ENCODE data around the gene TMEM9B. TPM values are rescaled to one million over a fixed set of nuclear protein-coding genes. Genes with fewer than 3 reads are reported as not detected.
A peak's percentile ranks its signal among the peaks of the same experiment; 100 is the strongest.
"Not testable (repeated sequence)": the region's sequence is repeated elsewhere in the genome, so short reads cannot be mapped to it uniquely, and the experiment has no call there.

TMEM9B gene
- 10 to 100 TPM in 1 of 2 donors, 1 to 10 TPM in 1; 8.6 to 11.8 TPM for total RNA-seq
- 24.3 TPM for polyA plus RNA-seq (2013, experiment 1 of 2)
- 21.1 TPM for polyA plus RNA-seq (2013, experiment 2 of 2)
- long read RNA-seq, experiment 1, partial matches to known transcripts = 0 of 6 reads
- long read RNA-seq, experiment 1, other reads (novel, unspliced or antisense) = 0 of 6 reads
- long read RNA-seq, experiment 2, transcript TMEM9B-205 (5 exons, 2,083 nt) = major isoform, 22 of 30 reads
- long read RNA-seq, experiment 2, transcript TMEM9B-201 (4 exons, 1,659 nt) = minor isoform, 7 of 30 reads
- long read RNA-seq, experiment 2, partial matches to known transcripts = 0 of 30 reads
- long read RNA-seq, experiment 2, other reads (novel, unspliced or antisense) = 1 of 30 reads
- long read RNA-seq, experiment 3, transcript TMEM9B-202 (5 exons, 1,433 nt) = minor isoform, 6 of 117 reads
- long read RNA-seq, experiment 3, transcript TMEM9B-205 (5 exons, 2,083 nt) = major isoform, 100 of 117 reads
- long read RNA-seq, experiment 3, transcript TMEM9B-201 (4 exons, 1,659 nt) = minor isoform, 9 of 117 reads
- long read RNA-seq, experiment 3, partial matches to known transcripts = 1 of 117 reads
- long read RNA-seq, experiment 3, other reads (novel, unspliced or antisense) = 1 of 117 reads
- long read RNA-seq, experiment 4, transcript TMEM9B-205 (5 exons, 2,083 nt) = major isoform, 27 of 39 reads
- long read RNA-seq, experiment 4, transcript TMEM9B-201 (4 exons, 1,659 nt) = minor isoform, 7 of 39 reads
- long read RNA-seq, experiment 4, partial matches to known transcripts = 1 of 39 reads
- long read RNA-seq, experiment 4, other reads (novel, unspliced or antisense) = 2 of 39 reads

GRCh38 chr11:8964324-8965320 is at the start of gene TMEM9B:
Gene TMEM9B, minus strand, starts transcription at chr11:8964442. Its CDS starts 129 bp downstream, at chr11:8964313.
- no peaks in the 10 kb centered on the region for H3K36me3 Mint-ChIP-seq (ENCODE audit: low read depth)
- H3K9me3 ChIP-seq (ENCODE audit: control insufficient read depth, low read length) = no peaks in the 10 kb centered on the region
- peak within 1 kb of the TSS; percentile 59 for H3K9ac ChIP-seq (ENCODE audit: extremely low read depth, low read length, poor library complexity, severe bottlenecking)
- WGBS, 2 experiments (ENCODE audit: insufficient coverage in 1 of 2, insufficient read length in 1 of 2) = 1% methylated on average over 24 to 67 of the region's 67 CpGs
- H3K9me3 Mint-ChIP-seq = no peaks in the 10 kb centered on the region
- peaks cover 18% of the 10 kb centered on the region for H3K4me1 Mint-ChIP-seq
- peak; percentile 96 for DNase-seq
- H3K36me3 ChIP-seq (ENCODE audit: control insufficient read depth, insufficient read depth, low read length) = no peaks in the 10 kb centered on the region
- H3K27me3 Mint-ChIP-seq (ENCODE audit: insufficient read depth) = no peaks in the 10 kb centered on the region
- H3K4me1 ChIP-seq (ENCODE audit: control insufficient read depth, insufficient read depth, low read length) = peaks cover 6% of the 10 kb centered on the region
- TF ChIP-seq CTCF (conservative IDR thresholded peaks at IDR 0.05) = no peak
- H3K27ac ChIP-seq (ENCODE audit: low read depth, low read length) = no peak within 1 kb of the TSS
- peak within 1 kb of the TSS; percentile 90 for H3K4me3 ChIP-seq (ENCODE audit: low read length)
- no peaks in the 10 kb centered on the region for H3K27me3 ChIP-seq (ENCODE audit: control insufficient read depth, insufficient read depth, low read length, poor library complexity, severe bottlenecking)
- H3K27ac Mint-ChIP-seq = peak within 1 kb of the TSS; percentile 90
- peak within 1 kb of the TSS; percentile 82 for H3K4me3 Mint-ChIP-seq

- H3K9ac ChIP-seq (ENCODE audit: extremely low read depth, low read length, poor library complexity, severe bottlenecking) = no peak overlapping the region
- Mint-ChIP-seq H3K4me1 (no peaks in the 10 kb centered on the region), H3K36me3 (ENCODE audit: low read depth) (no peaks in the 10 kb centered on the region), H3K27ac (no peak overlapping the region), H3K4me3 (no peak overlapping the region), H3K27me3 (ENCODE audit: insufficient read depth) (peaks cover 25% of the 10 kb centered on the region), H3K9me3 (peaks cover 7% of the 10 kb centered on the region)
- no peak overlapping the region for H3K4me3 ChIP-seq (ENCODE audit: low read length)
- H3K27me3 ChIP-seq (ENCODE audit: control insufficient read depth, insufficient read depth, low read length, poor library complexity, severe bottlenecking) = peaks cover 11% of the 10 kb centered on the region
- no peak for DNase-seq
- TF ChIP-seq CTCF (conservative IDR thresholded peaks at IDR 0.05) = no peak
- H3K4me1 ChIP-seq (ENCODE audit: control insufficient read depth, insufficient read depth, low read length) = no peaks in the 10 kb centered on the region
- H3K9me3 ChIP-seq (ENCODE audit: control insufficient read depth, low read length) = no peaks in the 10 kb centered on the region
- 92 to 94% methylated on average over 4 of the region's 4 CpGs for WGBS, 2 experiments (ENCODE audit: insufficient coverage in 1 of 2, insufficient read length in 1 of 2)
- H3K36me3 ChIP-seq (ENCODE audit: control insufficient read depth, insufficient read depth, low read length) = no peaks in the 10 kb centered on the region
- no peak overlapping the region for H3K27ac ChIP-seq (ENCODE audit: low read depth, low read length)
Measured at GRCh38 chr11:9013373-9013772, 49.1 kb upstream of the TMEM9B start.

GRCh38 chr11:9009538-9009937 is 45.3 kb upstream of the TMEM9B start:
- not testable (repeated sequence) for H3K27ac ChIP-seq (ENCODE audit: low read depth, low read length); H3K36me3 Mint-ChIP-seq (ENCODE audit: low read depth); H3K27ac Mint-ChIP-seq; H3K4me1 ChIP-seq (ENCODE audit: control insufficient read depth, insufficient read depth, low read length); H3K4me1 Mint-ChIP-seq; DNase-seq; H3K9me3 ChIP-seq (ENCODE audit: control insufficient read depth, low read length); H3K4me3 ChIP-seq (ENCODE audit: low read length); H3K9ac ChIP-seq (ENCODE audit: extremely low read depth, low read length, poor library complexity, severe bottlenecking); H3K4me3 Mint-ChIP-seq; H3K9me3 Mint-ChIP-seq; H3K36me3 ChIP-seq (ENCODE audit: control insufficient read depth, insufficient read depth, low read length)
- H3K27me3 ChIP-seq (ENCODE audit: control insufficient read depth, insufficient read depth, low read length, poor library complexity, severe bottlenecking) = peaks cover 50% of the 10 kb centered on the region
- peaks cover 63% of the 10 kb centered on the region for H3K27me3 Mint-ChIP-seq (ENCODE audit: insufficient read depth)
- 83% methylated on average over 1 of the region's 1 CpG; no CpG with 5 or more reads in 1 of the 2 experiments for WGBS, 2 experiments (ENCODE audit: insufficient coverage in 1 of 2, insufficient read length in 1 of 2)

Measured in endodermal cell (in vitro differentiated cells).